GM13977 (cell line): ENCODE data around the gene OR2AE1.

Experiments used
- DNase-seq: peaks from one replicate; pipeline ENCODE4 v3.0.0; 2012; ENCODE audit warnings: low spot score
- in situ Hi-C: fragments of 300-500 bp; cut with MboI; formaldehyde crosslinking; loops from one replicate; pipeline ENCODE4 v1.12.0; 2022; ENCODE audit warnings: low sequenced_read_pairs, low pct_unique_long_range_greater_than_20kb, mixed read lengths, inconsistent platforms; ENCODE audit not compliant: unreplicated experiment
- TF ChIP-seq, protein P1 (sequence below): IDR thresholded peaks from 2 replicates; pipeline ENCODE4 v1.5.1; 2012; ENCODE audit warnings: mild to moderate bottlenecking, control low read depth; ENCODE audit not compliant: insufficient read depth; ENCODE audit errors: extremely low read depth, missing control alignments

The OR2AE1 gene

DNA sequence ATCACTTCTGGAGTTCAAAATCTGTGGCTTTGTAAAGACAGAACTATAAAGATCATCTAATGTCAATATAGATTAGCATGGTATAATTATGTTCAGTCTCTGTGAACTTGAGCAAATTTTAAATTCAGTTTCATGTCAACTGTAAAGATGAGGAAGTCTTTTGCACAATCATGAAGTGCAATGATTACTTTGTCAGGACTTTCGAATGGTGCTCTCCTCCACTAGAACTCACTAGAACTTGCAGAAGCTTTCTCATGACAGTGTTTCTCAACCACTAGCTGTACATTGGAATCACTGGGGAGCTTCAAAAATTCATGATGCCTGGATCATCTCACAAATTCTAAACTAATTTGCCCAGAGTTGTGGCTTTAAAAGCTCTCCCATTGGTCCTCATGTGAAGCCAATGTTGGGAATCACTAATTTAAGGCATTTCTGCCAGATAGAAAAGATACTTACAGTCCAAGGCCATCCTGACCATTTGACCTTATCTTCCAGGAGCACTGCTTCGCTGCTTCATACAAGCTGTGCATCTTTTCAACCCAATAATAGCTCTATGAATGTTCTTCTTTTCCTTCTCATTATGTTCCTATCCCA is 12.9 kb downstream of the OR2AE1 start:
- no peak for DNase-seq
- in situ Hi-C loops = no loop called here

DNA sequence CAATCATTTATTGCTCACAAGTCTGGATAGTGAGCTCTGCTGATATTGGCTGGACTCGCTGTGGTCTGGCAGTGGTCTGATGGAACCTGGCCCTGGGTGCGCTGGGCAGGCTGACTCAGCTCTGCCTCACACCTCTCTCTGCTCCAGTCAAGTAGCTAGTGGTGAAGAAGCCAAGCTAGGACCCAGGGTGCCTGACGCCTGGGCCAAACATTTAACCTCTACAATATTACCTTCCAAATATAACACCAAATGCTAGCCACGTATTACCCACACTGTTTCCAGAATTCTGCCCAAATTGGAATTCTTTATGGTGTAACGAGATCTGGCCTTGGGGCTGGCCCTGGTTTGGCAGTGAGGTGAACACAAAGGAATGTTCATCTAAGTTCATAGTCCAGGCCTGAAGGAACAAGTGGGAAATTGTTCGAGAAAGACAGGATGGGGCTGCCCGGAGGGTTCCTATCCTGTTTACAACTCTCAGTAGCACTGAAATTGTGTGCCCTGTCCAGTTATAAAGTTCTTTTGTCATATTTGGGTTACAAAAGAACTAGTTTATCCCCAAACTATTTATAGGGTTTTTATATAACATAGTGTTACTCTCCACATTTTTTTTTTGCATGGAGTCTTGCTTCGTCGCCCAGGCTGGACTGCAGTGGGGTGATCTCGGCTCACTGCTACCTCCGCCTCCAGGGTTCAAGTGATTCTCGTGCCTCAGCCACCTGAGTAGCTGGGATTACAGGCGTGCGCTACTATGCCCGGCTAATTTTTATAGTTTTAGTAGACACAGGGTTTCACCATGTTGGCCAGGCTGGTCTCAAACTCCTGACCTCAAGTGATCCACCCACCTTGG is 16.3 kb downstream of the OR2AE1 start:
- TF ChIP-seq, protein P1, sequence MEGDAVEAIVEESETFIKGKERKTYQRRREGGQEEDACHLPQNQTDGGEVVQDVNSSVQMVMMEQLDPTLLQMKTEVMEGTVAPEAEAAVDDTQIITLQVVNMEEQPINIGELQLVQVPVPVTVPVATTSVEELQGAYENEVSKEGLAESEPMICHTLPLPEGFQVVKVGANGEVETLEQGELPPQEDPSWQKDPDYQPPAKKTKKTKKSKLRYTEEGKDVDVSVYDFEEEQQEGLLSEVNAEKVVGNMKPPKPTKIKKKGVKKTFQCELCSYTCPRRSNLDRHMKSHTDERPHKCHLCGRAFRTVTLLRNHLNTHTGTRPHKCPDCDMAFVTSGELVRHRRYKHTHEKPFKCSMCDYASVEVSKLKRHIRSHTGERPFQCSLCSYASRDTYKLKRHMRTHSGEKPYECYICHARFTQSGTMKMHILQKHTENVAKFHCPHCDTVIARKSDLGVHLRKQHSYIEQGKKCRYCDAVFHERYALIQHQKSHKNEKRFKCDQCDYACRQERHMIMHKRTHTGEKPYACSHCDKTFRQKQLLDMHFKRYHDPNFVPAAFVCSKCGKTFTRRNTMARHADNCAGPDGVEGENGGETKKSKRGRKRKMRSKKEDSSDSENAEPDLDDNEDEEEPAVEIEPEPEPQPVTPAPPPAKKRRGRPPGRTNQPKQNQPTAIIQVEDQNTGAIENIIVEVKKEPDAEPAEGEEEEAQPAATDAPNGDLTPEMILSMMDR = no peak
- no peak for DNase-seq
- in situ Hi-C loops = no loop called here

More for the DNA sequence above, 12.9 kb downstream of the OR2AE1 start:
- TF ChIP-seq, protein P1 = no peak

DNA sequence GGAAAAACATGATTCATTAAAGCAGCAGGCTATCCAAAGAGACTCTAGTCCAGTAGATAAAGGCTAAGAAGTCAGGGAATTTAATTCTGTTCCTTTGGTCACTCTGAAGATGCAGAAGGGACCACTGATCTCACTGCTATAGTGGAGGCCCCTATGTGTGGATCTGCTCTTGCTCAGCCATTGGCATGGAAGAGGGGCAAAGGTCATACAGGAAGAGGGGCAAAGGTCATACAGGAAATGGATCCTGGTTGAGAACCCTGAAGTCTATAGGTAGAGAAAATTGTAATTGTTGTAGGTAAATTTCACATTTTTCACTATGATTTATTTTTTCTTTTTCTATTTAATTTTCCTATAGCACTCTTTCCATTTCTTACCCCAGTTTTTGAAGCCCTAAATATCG is 21.6 kb downstream of the OR2AE1 start:
- in situ Hi-C loops = no loop called here
- TF ChIP-seq, protein P1 = no peak
- DNase-seq = no peak

DNA sequence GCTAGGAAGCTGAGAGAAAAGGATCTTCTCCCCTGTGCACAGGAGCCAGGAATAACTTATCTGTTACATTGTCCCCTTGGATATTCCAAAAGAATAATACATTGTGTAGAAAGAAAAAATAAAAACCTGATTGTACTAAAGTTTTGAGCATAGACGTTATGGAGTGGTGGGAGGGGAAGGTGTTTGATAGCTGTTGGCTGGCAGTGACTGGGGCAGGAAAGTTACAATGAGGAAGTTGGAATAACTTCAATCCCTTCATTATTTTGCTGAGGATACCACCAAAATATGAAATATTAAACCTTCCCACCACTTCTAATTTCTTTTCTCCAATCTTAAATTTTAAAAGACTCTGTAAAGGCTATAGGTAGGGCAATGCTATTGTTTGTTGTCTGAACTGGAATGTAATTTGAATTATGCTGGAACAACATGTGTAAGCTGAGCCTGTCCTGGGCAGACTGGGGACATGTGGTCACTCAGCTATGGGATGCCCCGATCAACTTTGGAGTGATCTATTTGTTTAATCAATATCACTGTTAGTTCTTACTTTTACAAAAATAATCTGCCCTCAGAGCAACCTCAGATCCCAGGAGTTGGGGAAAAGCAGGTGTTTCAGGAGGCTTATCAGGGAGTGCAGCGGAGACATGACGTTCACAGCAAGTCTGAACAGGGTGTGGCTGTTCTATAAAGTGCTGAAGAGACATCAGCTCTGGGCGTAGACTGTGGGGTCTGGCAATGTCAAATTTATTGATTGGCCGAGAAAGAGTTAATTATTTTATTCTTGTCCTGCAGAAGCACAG is 28.2 kb downstream of the OR2AE1 start:
- TF ChIP-seq, protein P1 = no peak
- in situ Hi-C loops = no loop called here
- no peak for DNase-seq

DNA sequence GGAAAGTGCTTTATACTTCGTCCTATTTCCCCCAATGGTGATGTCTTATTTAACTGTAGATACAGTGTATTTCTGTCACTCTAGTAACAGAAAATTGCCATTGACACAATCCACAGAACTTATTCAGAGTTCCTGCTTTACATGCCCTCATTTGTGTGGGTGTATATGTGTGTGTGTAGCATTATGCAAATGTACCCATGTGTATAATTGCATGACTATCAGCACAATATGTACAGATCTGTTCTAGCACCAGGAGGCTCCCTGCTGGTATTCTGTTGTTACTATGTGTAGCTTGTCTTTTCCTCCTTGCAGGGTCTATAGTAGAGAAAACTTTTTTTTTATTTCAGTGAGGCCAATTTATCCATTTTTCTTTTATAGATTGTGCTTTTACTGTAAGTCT is 32.5 kb downstream of the OR2AE1 start:
- TF ChIP-seq, protein P1 = no peak
- no peak for DNase-seq

DNA sequence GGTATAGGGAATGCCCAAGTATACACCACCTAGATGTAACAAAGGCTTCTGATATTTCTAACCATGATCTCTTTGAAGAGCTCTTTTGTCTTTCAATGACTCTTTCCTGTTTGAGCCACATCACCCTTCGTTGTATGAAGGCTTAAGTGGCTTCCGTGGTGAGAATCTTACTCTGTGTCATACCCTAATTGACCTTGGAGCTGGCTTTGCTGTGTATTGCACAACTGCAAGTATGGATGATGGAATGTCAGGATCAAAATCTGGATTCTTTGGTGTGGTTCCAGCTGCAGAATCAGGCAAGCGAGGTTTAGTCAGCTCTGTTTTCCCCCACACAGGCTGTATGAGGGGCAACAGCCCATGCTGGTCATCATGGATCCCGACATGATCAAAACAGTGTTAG is 33.0 kb downstream of the OR2AE1 start:
- no peak for DNase-seq
- TF ChIP-seq, protein P1 = no peak
- in situ Hi-C loops = no loop called here

More for the DNA sequence above, 32.5 kb downstream of the OR2AE1 start:
- in situ Hi-C loops = no loop called here
